SK-N-SH (cell line): ENCODE data around the gene IQSEC2. TPM values are rescaled to one million over a fixed set of nuclear protein-coding genes. Genes with fewer than 3 reads are reported as not detected.

Experiments
- CTCF ChIA-PET: fragments of 300-600, 350-600 bp; formaldehyde crosslinking; extraction: SDS; loops from one replicate; lab custom pipeline; 2021; lab: Yijun Ruan, JAX
- POLR2A ChIA-PET: fragments of 350-600 bp; sonication (Branson Sonifier 250); formaldehyde crosslinking; extraction: SDS; loops from one replicate; lab custom pipeline; 2020; ENCODE audit warnings: antibody characterized with exemption, inconsistent platforms; lab: Yijun Ruan, JAX
- DNase-seq: peaks from one replicate; pipeline ENCODE4 v3.0.0; 2012
- H2AFZ ChIP-seq: fragments of 200-600 bp; sonication (generic); 2 replicates; pipeline ENCODE4 v1.8.1; 2016; ENCODE audit warnings: antibody characterized with exemption, mild to moderate bottlenecking, low read depth
- H3F3A ChIP-seq: fragments of 200-600 bp; sonication (generic); replicated peaks from 2 replicates; pipeline ENCODE3; 2016; ENCODE audit warnings: antibody characterized with exemption, mild to moderate bottlenecking; ENCODE audit not compliant: insufficient read depth
- H3K27ac ChIP-seq, 2 experiments: fragments of 200-500 bp in 1 of 2; fragments of 200-600 bp in 1 of 2; sonication (Bioruptor generic) in 1 of 2; sonication (generic), shearing (Covaris generic) in 1 of 2; 2 replicates each; pipeline versions ENCODE4 v1.5.1 to v1.6.1; 2014 to 2016; ENCODE audit warnings: low read depth in 2 of 2, inconsistent platforms in 1 of 2, low read length in 1 of 2, mild to moderate bottlenecking in 1 of 2, mixed read lengths in 1 of 2
- H3K27me3 ChIP-seq: fragments of 200-600 bp; sonication (generic), shearing (Covaris generic); 2 replicates; pipeline ENCODE4 v1.6.1; 2016; ENCODE audit warnings: mixed run types; ENCODE audit not compliant: insufficient read depth
- H3K36me3 ChIP-seq, 2 experiments: fragments of 200-500 bp in 1 of 2; fragments of 200-600 bp in 1 of 2; sonication (Bioruptor generic) in 1 of 2; sonication (generic) in 1 of 2; replicated peaks in 1 of 2; 2 replicates each; pipeline versions ENCODE3 to v1.5.1; 2014 to 2016; ENCODE audit warnings: low read length in 1 of 2, mild to moderate bottlenecking in 1 of 2; ENCODE audit not compliant: insufficient read depth in 2 of 2, control insufficient read depth in 1 of 2
- H3K4me1 ChIP-seq, 2 experiments: fragments of 200-500 bp in 1 of 2; fragments of 200-600 bp in 1 of 2; sonication (Bioruptor generic) in 1 of 2; sonication (generic), shearing (Covaris generic) in 1 of 2; 2 replicates each; pipeline versions ENCODE4 v1.5.1 to v1.6.1; 2014 to 2016; ENCODE audit warnings: low read depth in 1 of 2, low read length in 1 of 2, mixed run types in 1 of 2; ENCODE audit not compliant: insufficient read depth in 2 of 2, control insufficient read depth in 1 of 2
- H3K4me2 ChIP-seq: fragments of 200-600 bp; sonication (generic), shearing (Covaris generic); 2 replicates; pipeline ENCODE4 v1.6.1; 2017; ENCODE audit warnings: mixed run types
- H3K4me3 ChIP-seq, 2 experiments: fragments of 200-500 bp in 1 of 2; fragments of 200-600 bp in 1 of 2; sonication (Bioruptor generic) in 1 of 2; sonication (generic), shearing (Covaris generic) in 1 of 2; 2 replicates each; pipeline versions ENCODE4 v1.5.1 to v1.8.1; 2014 to 2016; ENCODE audit warnings: low read depth in 2 of 2, inconsistent platforms in 1 of 2, low read length in 1 of 2, mild to moderate bottlenecking in 1 of 2, mixed read lengths in 1 of 2, moderate library complexity in 1 of 2
- H3K79me2 ChIP-seq: fragments of 200-600 bp; sonication (generic); 2 replicates; pipeline ENCODE4 v1.8.1; 2017; ENCODE audit warnings: mild to moderate bottlenecking; ENCODE audit not compliant: insufficient read depth
- H3K9ac ChIP-seq: fragments of 200-600 bp; sonication (generic); 2 replicates; pipeline ENCODE4 v1.6.1; 2017; ENCODE audit warnings: mixed run types
- H3K9me2 ChIP-seq: fragments of 200-600 bp; sonication (generic); 2 replicates; pipeline ENCODE4 v1.6.1; 2017; ENCODE audit warnings: mixed run types
- H3K9me3 ChIP-seq: fragments of 200-600 bp; sonication (generic); 2 replicates; pipeline ENCODE4 v1.6.1; 2017; ENCODE audit warnings: mixed run types, mild to moderate bottlenecking, moderate library complexity
- H4K20me1 ChIP-seq: fragments of 200-600 bp; sonication (generic); 2 replicates; pipeline ENCODE4 v1.6.1; 2017; ENCODE audit warnings: mild to moderate bottlenecking, mixed run types; ENCODE audit not compliant: insufficient read depth
- POLR2AphosphoS5 ChIP-seq: IDR thresholded peaks from 2 replicates; pipeline ENCODE4 v1.6.1; 2012; ENCODE audit warnings: low read depth, low read length
- RAD21 ChIP-seq: IDR thresholded peaks from 2 replicates; pipeline ENCODE4 v1.6.1; 2012; ENCODE audit warnings: mild to moderate bottlenecking, low read length
- SIN3A ChIP-seq: IDR thresholded peaks from 2 replicates; pipeline ENCODE4 v1.6.1; 2012; ENCODE audit warnings: low read depth, mild to moderate bottlenecking, low read length, moderate library complexity, borderline replicate concordance
- WGBS: methylation state at CpG from one replicate; pipeline ENCODE4 v1.1.6; 2017; ENCODE audit warnings: low lambda C conversion rate; 5-methylcytosine and 5-hydroxymethylcytosine counted together
- polyA plus RNA-seq, 3 experiments: library from polyadenylated mRNA; depleted of rRNA; stranded (reverse); fragments of >200 nt; gene quantifications; 2 replicates each; pipeline ENCODE4 v1.2.3, GENCODE V29; 2012
- small RNA-seq, 7 experiments: library from RNA; depleted of rRNA; stranded (forward); fragments of <200 nt; gene quantifications; one replicate each; pipeline ENCODE3, GENCODE V24; 2012

Gene IQSEC2
- polyA plus RNA-seq, 1 of the 3 experiments (the other 2 are of a cell fraction) = 24.7 TPM

GRCh38 chrX:53223068-53223693, 58.2 kb downstream of the IQSEC2 start:
- Histone ChIP-seq H3K27me3 (no peaks in the 10 kb centered on the region), H2AFZ (no peak overlapping the region), H4K20me1 (peaks cover 60% of the 10 kb centered on the region), H3K9ac (peak overlapping the region; percentile 99; the same call in 1 of the 2 replicates), H3K27ac (peak overlapping the region in 1 of 2 experiments; percentile 82; a peak in 1 of 4 replicates), H3K9me2 (no peaks in the 10 kb centered on the region), H3K4me3 (peak overlapping the region; percentile 94 to 100), H3F3A (no peaks in the 10 kb centered on the region), H3K9me3 (no peaks in the 10 kb centered on the region), H3K79me2 (peaks cover 66% of the 10 kb centered on the region), H3K4me1 (peaks cover 17 to 22% of the 10 kb centered on the region in 2 experiments), H3K36me3 (peaks cover 28 to 31% of the 10 kb centered on the region in 2 experiments), H3K4me2 (peak overlapping the region; percentile 92)
- TF ChIP-seq POLR2AphosphoS5 = no peak
- TF ChIP-seq SIN3A = no peak
- peak; percentile 13; the same call in 1 of the 2 replicates for TF ChIP-seq RAD21
- DNase-seq = no peak
- ChIA-PET CTCF (interaction anchor here (0.7 to 1.6 kb wide), 5 partner anchors 18 to 94 kb away, joined by 3 read pairs; no protein-coding TSS in a partner anchor), POLR2A (no interaction called here)
- 70% methylated on average over 2 of the region's 2 CpGs for WGBS

Small RNA genes lying within 50 kb of the gene (small RNA-seq; reads per million reads assigned to genes)
- gene RF00019 = 0 reads per million in 7 experiments

Other genes with a start within 250 kb of the IQSEC2 start
- gene GPR173, start 232.8 kb downstream of the IQSEC2 start, polyA plus RNA-seq (2012; rRNA removed) = 5.8 TPM in 2 replicates
- gene TSPYL2, start 199.2 kb downstream of the IQSEC2 start, polyA plus RNA-seq (2012; rRNA removed) = 26.4 and 32.4 TPM in 2 replicates
- 2.1 and 3.2 TPM in 2 replicates for gene KANTR, start 187.4 kb downstream of the IQSEC2 start, polyA plus RNA-seq (2012; rRNA removed)
- 76.6 and 95.4 TPM in 2 replicates for gene KDM5C, start 56.4 kb downstream of the IQSEC2 start, polyA plus RNA-seq (2012; rRNA removed)
- gene SMC1A, start 141.1 kb upstream of the IQSEC2 start, polyA plus RNA-seq (2012; rRNA removed) = 34.6 and 34.9 TPM in 2 replicates
- gene RIBC1, start 141.3 kb upstream of the IQSEC2 start, polyA plus RNA-seq (2012; rRNA removed) = 0.33 and 0.45 TPM in 2 replicates
- gene HSD17B10, start 152.8 kb upstream of the IQSEC2 start, polyA plus RNA-seq (2012; rRNA removed) = 157 and 188 TPM in 2 replicates